22Rv1 (cell line): ENCODE measurements around the gene NUAK1.

Source experiments
- ZFX ChIP-seq: fragments of 450-650 bp; IDR thresholded peaks from 2 replicates; pipeline ENCODE4 v1.6.1; 2017; ENCODE audit warnings: antibody characterized with exemption, borderline replicate concordance
- TF ChIP-seq, protein P1 (sequence below): fragments of 450-650 bp; IDR thresholded peaks from 2 replicates; pipeline ENCODE4 v1.5.1; 2017; ENCODE audit warnings: mild to moderate bottlenecking

DNA sequence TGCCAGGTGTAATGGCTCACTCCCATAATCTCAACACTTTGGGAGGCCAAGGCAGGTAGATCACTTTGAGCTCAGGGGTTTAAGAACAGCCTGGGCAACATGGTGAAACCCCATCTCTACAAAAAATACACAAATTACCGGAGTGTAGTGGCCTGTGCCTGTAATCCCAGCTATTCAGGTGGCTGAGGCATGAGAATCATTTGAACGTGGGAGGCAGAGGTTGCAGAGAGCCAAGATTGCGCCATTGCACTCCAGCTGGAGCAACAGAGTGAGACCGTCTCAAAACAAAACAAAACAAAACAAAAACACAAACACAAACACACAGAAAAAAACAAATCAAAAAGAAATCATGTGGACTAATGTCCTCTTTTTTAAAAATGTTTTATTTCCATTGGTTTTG, 104.4 kb downstream of the NUAK1 start:
- TF ChIP-seq, protein P1, sequence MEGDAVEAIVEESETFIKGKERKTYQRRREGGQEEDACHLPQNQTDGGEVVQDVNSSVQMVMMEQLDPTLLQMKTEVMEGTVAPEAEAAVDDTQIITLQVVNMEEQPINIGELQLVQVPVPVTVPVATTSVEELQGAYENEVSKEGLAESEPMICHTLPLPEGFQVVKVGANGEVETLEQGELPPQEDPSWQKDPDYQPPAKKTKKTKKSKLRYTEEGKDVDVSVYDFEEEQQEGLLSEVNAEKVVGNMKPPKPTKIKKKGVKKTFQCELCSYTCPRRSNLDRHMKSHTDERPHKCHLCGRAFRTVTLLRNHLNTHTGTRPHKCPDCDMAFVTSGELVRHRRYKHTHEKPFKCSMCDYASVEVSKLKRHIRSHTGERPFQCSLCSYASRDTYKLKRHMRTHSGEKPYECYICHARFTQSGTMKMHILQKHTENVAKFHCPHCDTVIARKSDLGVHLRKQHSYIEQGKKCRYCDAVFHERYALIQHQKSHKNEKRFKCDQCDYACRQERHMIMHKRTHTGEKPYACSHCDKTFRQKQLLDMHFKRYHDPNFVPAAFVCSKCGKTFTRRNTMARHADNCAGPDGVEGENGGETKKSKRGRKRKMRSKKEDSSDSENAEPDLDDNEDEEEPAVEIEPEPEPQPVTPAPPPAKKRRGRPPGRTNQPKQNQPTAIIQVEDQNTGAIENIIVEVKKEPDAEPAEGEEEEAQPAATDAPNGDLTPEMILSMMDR, result no peak
- TF ChIP-seq ZFX, result no peak
